Measurements from ENCODE around the gene TOP3B.
"Not testable (repeated sequence)": the region's sequence is repeated elsewhere in the genome, so short reads cannot be mapped to it uniquely, and the experiment has no call there.

TOP3B gene

DNA sequence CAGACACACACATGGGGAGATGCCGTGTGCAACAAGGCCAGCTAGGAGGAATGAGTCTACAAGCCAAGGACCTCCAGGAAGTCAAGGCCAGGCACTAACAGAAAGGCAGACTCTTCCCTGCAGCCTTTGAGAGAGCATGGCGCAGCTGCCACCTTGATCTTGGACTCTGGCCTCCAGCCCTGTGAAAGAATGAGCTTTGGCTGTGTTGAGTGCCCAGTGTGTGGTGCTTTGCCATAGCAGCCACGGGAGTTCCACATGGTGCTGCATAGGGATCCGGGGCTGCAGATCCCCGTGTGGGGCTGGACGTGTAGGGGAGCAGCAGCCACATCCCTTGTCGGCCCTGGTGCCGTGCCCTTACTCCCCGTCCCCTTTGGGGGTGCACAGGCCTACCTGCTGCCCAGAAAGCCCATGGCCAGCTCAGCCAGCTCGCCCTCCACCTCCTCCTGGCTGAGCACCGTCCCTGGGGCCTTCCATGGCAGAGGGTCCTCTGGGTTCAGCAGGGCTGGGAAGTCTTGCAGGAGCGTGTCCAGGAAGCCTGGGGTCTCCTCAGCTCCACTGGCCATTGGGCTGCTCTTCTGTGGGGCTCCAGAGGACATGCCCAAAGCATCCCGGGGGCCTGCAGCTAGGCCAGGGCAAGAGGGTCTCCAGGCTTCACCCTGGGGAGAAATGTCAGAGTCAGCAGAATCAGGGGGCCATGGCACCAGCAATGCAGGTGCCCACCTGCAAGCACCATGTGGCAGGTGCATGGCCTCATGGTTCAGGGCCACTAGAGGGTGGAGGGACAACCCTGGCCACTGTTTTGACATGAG is 36.9 kb downstream of the TOP3B start:
- DNase-seq (ENCODE audit: low spot score), result no peak

DNA sequence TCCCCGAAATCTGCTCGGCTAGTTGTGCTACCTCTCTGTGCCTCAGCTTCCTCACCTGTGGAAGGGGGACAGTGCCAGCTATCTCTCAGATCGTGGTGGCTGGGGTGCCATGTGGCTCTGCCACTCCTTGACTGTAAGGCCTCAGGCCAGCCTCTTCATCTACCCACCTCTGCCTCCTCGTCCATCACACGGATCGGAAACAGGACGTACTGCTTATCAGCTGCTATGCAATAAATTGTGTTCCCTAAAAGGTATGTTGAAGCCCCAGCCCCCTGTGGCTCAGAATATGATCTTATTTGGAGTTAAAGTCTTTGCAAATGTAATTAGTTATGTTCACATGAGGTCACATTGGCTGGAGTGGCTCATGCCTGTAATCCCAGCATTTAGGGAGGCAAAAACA is 37.7 kb downstream of the TOP3B start:
- DNase-seq (ENCODE audit: low spot score), result no peak

DNA sequence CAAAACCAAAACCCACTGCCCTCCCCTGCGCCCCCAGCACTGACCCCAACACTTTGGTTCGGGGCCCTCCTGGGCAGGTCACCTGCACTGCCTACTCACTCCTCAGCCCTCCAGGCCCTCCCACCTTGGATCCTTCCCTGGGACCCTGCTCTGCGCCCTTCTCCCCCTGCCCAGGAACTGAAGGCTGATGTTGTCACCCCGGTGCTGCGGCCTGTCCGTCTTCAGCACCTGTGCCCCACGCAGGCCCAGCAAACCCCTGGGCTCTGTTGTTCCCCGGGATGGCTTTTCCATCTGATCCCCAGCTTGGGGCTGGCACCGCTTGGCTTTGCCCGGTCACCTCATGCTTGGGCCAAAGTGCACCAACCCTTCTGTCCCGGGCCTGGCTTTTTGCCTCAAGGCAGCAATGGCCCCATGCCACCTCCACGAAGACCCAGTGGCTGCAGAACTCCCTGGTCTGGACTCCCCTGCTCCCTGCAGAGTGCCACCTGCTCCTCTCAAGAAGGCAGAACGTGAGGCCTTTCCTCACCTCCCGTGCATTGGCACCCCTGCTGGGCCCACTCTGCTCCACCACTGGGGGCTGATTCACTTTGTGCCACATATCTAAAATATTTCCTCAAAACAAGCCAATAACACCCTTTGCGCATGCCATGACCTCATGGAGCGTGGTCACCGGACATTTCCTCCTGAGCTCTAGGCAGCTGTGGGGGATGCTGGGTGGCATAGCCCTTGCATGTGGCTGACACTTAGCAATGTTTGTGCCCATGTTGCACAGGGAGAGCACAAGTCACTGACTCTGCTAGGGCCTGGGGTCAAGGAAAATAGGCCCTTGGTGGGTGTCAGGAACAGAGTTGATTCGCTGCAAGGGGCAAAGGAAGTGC is 38.8 kb downstream of the TOP3B start:
- no peak for DNase-seq (ENCODE audit: low spot score)

DNA sequence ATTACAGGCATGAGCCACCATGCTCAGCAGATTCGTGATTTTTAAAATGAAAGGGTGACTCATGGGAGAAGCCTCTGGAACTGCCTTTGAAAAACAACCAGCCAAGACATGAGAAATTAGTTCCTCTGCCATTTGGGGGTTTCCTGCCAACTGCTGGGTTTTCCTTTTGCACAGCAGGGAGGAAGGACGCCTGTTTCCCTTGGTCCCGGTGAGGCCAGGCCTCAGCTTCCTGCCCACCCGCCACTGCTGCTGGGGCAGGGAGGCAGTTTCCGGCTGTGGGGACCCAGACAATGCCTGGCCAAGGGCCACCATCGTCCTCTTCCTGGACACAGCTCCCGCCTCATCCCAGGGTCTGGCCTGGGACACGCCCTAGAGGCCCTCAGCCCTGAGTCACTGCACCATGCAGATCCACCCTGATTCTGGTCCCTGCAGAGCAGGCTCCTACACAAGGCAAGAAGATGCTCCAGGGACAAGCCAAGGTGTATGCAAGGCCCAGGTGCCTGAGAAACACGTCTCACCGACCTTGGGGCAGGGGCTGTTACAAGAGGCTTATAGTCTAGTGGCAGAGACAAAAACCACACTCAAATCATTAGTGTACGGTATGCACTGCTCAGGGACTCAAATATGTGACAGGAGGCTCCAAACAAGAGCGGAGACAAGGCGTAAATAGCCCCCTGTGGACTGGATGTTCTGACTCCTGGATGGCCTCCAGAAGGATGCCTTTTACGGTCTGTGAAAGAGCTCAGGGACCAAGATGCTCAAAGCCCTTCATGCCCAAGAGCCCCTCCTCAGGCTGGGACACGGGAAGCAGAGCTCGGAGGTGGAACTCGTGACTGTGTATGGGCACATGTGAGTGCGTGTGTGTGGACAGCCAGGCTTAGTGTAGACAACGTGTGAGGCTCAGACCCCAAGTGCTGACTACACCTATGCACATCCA is 39.9 kb downstream of the TOP3B start:
- DNase-seq (ENCODE audit: low spot score), result no peak

DNA sequence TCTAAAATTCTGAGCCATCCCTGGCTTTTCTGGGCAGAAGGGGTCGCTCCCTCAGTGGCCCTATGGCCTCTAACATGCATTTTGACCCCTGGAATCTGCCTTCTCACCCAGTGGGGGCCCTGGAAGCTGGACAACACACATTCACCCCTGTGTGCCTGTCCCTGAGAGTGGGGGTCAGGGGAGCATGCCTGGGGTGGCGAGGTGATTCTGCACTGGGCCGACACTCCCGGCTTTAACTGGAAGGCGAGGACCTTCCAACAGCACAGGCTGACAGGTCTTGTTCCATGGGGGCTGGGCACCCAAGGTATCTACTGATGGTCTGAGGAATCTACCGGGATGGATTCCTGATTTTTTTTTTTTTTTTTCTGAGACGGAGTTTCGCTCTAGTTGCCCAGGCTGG is 40.7 kb downstream of the TOP3B start:
- DNase-seq (ENCODE audit: low spot score), result no peak

DNA sequence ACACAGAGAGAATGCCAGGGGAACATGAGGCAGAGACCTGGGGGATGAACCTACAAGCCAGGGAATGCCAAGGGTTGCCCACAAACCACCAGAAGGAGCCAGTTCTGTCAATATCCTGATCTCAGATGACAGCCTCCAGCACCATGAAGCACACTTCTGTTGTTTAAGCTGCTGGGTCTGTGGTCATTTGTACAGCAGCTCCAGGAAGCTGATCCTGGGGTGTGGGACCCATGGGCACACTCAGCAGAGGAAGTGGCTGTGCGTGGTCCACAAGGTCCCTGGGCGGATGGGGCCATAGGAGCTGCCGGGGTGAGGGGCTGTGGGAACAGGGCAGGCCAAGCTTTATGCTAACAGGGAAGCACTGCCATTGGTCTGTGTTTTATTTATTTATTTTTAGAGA is 42.1 kb downstream of the TOP3B start:
- DNase-seq (ENCODE audit: low spot score), result no peak

DNA sequence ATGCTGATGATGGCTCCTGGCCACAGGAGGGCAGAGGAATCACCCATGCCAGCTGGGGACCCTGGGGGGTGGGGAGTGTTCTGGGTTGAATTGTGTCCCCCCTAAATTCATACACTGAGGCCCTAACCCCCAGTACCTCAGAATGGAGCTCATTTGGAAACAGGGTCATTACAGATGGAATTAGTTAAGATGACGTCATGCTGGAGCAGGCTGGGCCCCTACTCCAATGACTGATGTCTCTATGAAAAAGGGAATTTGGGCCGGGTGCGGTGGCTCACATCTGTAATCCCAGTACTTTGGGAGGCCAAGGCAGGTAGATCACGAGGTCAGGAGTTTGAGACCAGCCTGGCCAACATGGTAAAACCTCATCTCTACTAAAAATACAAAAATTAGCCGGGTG is 42.7 kb downstream of the TOP3B start:
- DNase-seq (ENCODE audit: low spot score), result not testable (repeated sequence)

DNA sequence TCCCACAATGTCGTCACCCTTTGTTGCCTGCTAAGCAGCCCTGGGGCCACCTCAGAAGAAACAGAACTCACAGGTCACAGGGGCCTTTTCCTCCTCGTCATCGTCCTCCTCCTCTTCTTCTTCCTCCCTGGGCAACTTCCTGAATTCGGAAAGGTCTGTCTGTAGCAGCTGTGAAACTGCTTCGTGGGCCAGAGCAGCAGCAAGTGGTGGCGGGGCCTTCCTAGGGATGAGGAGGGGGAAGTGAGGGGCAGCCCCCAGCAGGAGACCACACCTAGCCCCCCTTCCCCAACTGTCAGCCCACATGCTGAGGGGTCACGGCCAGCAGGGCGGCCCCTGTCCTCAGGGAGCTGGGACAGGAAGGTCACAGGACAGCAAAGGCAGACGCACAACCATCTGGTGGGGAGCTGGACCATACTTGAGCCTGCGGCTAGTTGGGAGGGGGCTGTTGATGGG is 43.1 kb downstream of the TOP3B start:
- no peak for DNase-seq (ENCODE audit: low spot score)

DNA sequence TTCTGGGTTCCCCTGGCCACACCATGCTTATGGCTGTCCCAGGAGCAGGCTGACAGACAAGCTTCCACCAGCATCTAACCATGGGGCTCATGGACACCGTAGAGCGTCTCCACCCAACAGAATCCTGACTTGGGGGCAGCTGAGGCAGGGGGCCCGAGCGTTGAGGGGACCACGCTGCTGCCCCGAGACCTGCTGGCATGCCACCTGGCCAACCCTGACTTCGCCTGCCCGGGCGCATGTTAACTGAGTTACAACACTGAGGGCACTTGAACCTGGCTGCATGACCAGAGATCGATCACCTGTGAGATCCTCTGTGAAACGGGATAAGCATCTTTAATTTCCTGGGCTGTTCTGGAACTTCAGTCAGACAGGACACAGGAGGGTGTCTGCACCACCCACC is 43.7 kb downstream of the TOP3B start:
- DNase-seq (ENCODE audit: low spot score), result no peak

DNA sequence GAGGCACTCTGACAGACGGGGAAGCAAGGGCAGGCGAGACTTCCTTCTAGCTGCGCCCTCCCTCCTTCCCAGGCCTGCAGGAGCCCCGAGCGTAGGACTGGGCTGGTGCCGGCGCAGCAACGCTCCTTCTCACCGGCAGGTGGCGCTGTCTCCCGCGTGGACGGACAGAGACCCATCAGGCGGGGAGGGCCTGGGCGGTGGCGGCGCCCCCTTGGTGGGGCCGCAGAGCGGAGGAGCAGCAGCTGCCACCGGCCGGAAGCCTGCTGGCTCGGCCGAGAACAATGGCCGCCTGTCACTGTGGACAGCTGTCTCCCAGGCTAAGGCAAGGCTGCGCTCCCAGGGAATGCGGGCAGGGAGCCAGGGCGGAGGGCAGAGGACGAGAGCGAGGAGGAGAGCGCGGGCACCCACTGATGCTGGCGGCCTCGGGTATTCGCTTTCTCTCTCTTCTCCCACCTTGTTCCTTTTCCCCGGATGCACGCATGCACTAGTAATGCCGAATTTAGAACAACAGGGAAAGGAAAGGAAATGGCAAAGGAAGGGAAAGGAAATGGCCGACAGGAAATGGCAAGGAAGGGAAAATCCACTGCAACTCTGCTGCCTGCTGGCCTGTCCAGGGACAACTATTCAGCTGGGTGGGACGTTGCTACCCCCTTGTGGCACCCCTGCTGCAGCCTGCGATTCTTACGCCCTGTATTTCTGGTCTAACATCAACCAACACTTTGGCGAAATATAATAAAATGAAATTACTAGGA is 44.3 kb downstream of the TOP3B start:
- peak; percentile 97 for DNase-seq (ENCODE audit: low spot score)

DNA sequence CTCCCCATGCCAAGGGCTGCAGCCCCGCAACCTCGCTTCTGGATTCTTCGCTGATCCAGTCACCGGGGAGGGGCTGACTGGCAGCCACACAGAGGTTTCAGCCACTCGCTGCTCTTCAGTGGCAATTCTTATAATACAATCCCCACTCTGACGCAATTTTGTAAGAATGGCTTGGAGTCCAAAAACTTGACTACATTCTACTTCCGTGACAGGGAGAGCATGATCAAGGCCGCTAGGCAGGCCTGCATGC is 44.8 kb downstream of the TOP3B start:
- DNase-seq (ENCODE audit: low spot score), result no peak

DNA sequence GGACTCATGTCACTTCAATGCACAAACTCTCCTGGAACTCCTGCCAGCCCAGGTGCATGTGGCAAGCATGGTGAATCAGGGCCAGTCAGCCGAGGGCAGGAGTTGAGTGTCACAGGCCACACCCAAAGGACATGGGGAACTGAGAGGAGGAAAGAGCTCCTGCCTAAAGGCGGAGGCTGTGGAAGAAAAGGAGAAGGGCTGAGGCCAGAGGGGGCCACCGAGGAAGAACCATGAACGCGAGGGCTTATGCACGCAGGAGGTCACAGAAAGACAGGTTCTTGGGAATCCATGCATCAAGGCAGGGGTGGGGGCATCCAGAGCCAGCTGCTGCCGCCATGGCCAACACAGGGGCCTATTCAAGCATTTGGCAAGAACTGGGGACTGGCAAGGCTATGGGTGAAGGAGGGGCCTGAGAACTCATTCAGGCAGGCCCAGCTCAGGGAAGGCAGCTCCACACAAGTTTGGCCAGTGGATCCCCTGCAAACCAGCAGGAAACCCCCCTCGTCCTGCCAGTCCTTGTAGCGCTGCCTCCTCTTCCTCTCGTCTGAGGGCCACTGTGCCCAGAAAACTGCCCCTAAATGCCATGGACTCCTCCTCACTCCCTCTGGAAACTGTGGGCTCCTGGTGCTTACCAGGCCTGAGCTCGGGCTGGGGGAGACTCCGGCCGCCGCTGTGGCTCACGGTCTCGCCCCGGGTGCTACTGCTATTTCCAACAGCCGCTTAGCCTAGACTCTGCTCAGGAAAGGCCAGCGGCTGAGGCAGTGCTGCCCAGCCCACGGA is 45.4 kb downstream of the TOP3B start:
- no peak for DNase-seq (ENCODE audit: low spot score)

DNA sequence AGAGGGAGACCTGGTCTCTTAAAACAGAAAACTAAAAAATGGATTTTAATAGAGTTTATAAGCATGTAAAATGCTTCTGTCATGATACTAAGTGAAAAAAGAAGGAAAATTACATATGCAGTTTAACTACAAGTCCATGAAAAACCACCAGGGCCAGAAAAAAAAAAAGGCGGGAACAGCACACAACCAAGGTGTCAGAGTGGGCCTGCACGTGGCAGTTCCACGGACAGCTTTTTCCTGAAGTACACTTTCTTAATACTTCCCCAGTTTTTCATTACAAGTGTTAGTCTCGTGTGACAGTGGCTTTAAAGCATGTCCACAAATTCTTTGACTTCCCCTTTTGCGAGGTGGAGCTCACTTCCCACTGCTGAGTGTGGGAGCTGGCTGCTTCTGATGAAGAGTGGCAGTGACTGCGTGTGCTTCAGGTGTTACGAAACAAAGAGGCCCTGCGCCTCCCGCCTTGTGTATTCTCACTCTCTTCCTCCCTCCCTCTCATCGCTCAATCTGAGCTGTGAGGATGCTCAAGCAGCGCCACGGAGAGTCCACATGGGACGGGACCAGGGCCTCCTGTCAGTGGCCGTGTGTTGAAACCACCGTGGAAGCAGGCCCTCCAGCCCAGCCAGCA is 46.3 kb downstream of the TOP3B start:
- DNase-seq (ENCODE audit: low spot score), result no peak

DNA sequence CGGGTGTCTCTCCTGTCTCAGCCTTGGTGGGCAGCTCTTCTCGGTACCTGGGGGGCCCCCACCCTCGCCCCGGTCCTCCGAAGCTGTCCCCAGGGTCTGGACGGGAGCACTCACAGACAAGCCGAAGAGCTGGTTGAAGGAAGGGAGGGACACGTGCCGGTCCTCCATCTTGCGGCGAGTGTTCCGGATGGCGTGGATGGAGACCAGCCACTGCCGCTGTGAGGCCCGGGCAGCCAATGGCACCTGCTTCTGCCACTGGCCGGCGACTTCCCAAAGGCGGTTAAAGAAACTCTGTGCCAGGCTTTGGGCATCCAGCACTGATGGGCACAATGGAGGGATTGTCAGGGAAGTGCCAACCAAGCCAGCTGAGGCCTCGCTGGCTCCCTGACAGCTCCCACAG is 48.7 kb downstream of the TOP3B start:
- DNase-seq (ENCODE audit: low spot score), result no peak

DNA sequence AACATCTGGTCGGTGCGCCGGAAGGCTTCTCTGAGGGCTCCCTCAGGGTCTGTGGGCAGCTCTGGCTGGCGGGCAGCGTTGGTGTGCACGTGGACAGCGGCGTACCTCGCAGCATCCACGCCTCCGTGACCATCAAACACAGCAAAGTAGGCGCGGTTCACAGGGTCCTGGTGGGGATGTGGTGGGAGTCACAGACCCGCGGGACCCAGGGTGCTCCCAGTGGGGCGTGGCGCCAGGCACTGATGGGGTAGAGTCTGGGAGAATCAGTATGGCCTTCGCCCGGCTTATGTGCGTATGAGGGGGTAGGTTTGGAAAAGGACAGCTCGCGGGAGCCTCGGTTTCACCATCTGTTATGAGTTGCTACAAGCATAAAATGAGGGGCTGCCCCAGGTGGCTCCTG is 49.2 kb downstream of the TOP3B start:
- DNase-seq (ENCODE audit: low spot score), result no peak

DNA sequence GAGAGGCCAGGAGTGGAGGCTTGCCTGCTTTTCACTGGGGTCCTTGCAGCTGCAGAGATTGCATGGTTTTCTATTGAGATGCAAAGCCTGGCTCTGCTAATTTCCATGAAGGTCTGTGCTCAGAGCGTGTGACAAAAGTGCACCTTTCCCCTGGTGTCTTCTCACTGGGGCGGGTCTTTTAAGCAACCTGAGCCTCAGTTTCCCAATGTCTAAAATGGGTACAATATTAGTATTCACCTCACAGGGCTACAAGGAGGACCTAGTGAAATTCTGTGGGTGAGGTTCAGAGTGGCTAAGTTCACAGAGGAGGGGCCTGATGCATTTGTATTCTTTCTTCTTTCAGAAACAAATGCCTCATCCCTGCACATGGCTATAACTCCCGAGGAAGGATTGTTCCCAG is 50.2 kb downstream of the TOP3B start:
- no peak for DNase-seq (ENCODE audit: low spot score)

DNA sequence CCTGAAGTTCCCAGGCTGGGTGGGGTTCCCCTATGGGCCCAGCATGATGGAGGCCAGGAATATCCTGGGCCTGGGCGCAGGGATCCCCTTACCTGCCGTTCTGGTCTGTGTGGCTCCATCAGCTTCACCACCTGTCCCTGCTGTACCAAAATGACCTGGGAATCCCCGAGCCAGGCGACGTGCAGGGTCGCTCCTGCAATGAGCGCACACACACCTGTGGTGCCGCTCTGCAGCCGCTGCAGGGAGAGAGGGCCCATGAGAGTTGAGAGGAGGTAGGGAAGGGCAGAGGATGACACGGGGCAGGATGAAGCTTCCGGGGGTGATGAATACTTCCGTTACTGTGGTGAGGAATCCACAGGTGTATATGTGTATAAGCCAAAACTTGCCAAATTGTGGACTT is 51.5 kb downstream of the TOP3B start:
- no peak for DNase-seq (ENCODE audit: low spot score)

DNA sequence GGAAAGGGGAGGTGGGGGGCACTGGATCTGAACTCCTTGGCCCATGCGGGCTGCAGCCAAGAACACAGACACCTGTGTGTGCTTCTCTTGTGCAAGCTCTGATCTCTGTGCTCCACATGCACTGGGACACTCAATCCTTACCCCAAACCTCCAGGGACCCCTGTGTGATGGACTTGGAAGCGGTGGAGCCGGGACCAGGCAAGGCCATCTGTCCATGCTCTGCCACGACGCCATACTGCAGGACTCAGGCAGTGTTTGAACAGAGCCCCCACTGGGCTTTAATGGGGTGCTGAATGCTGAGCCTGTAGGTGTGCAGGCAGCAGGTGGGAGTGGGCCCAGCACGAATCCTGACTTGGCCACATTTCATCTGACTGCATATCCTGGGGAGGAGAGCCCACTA is 53.3 kb downstream of the TOP3B start:
- DNase-seq (ENCODE audit: low spot score), result no peak

DNA sequence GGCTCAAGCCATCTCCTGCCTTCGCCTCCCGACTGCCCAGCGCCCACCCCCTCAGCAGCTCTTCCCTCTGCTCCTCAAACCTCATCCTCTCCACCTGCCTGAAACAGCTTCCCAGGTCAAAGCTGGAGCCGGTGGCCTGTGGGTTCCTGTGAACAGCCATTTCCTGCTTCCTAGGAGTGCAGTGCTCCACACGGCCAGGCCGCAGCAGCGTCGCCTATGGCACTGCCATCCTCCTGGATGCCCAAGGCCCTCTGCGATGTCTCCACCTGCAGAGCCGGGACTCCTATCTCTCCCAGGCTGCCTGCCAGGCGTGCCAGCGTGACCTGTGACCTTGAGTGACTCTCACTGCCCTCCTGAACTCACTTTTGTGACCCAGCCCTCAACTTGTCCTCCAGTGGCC is 54.5 kb downstream of the TOP3B start:
- DNase-seq (ENCODE audit: low spot score), result no peak

DNA sequence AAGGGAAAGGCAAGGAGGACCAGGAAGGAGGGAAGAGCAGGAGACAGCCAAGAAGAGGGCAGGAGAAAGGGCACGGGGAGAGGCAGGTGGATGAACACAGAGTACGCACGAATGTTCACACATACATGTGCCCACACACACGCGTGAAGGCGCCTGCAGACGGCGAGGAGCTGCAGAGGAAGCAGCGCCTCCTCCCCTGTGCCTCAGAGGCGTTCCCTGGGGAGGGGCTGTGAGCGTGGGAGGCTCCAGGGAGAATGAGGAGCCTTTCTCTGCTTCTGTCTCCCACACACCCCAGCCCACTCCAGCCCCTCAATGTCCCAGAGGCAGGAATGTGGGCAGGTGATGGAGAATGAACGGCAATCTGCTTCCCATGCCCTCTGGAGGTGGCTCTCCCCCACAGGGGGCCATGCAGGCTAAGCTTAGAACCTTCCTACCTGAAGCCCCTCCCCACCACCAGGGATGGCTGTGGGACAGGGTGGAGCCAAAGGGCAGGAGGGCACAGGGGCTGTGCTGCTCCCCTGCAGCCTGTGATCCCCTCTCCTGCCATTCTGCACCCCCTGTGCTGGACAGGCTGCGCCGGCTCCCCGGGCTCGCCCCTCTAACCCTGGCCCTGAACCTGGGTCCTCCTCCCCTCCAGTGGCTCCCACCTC is 55.3 kb downstream of the TOP3B start:
- DNase-seq (ENCODE audit: low spot score), result no peak

All from ecto neural progenitor cell (in vitro differentiated cells).